HG03571 (cell line): ENCODE data around the gene NAIF1.
"Not testable (repeated sequence)": the region's sequence is repeated elsewhere in the genome, so short reads cannot be mapped to it uniquely, and the experiment has no call there.

ENCODE experiments used
- ATAC-seq: cut with Tn5 transposase; IDR thresholded peaks from one replicate; pipeline ENCODE4 v1.9.1; 2021; ENCODE audit not compliant: unreplicated experiment

NAIF1 gene

GRCh38 chr9:128066713-128067644, at the start of gene NAIF1:
Gene NAIF1 (minus strand): TSS chr9:128067320. CDS start chr9:128067101, 219 bp downstream.
- ATAC-seq = peak; percentile 59

GRCh38 chr9:128116104-128117083, 49.3 kb upstream of the NAIF1 start:
- no peak for ATAC-seq

GRCh38 chr9:128115187-128116103, 48.3 kb upstream of the NAIF1 start:
- no peak for ATAC-seq

GRCh38 chr9:128114326-128115186, 47.4 kb upstream of the NAIF1 start:
- no peak for ATAC-seq

- no peak for ATAC-seq
Measured at GRCh38 chr9:128113526-128114325, 46.6 kb upstream of the NAIF1 start.

GRCh38 chr9:128111726-128112125, 44.6 kb upstream of the NAIF1 start:
- not testable (repeated sequence) for ATAC-seq

- no peak for ATAC-seq
Measured at GRCh38 chr9:128109050-128109709, 42.1 kb upstream of the NAIF1 start.

GRCh38 chr9:128108269-128109049, 41.3 kb upstream of the NAIF1 start:
- ATAC-seq = no peak

GRCh38 chr9:128107468-128108268, 40.5 kb upstream of the NAIF1 start:
- ATAC-seq = no peak

GRCh38 chr9:128106940-128107467, 39.9 kb upstream of the NAIF1 start:
- ATAC-seq = no peak

GRCh38 chr9:128106181-128106939, 39.2 kb upstream of the NAIF1 start:
- ATAC-seq = no peak

- ATAC-seq = no peak
Measured at GRCh38 chr9:128105538-128106175, 38.5 kb upstream of the NAIF1 start.

- no peak for ATAC-seq
Measured at GRCh38 chr9:128104171-128104618, 37.1 kb upstream of the NAIF1 start.

- ATAC-seq = no peak
Measured at GRCh38 chr9:128103589-128103962, 36.5 kb upstream of the NAIF1 start.
